Sciatic nerve (tissue), 2 donors: ENCODE data around the gene SAP30. TPM values are rescaled to one million over a fixed set of nuclear protein-coding genes. Genes with fewer than 3 reads are reported as not detected.

Source experiments
- ATAC-seq: fragments of 200-7000 bp; cut with Tn5 transposase; one replicate; pipeline ENCODE4 v1.9.1; 2020; ENCODE audit warnings: mild to moderate bottlenecking, moderate library complexity
- DNase-seq: peaks from one replicate; pipeline ENCODE4 v3.0.0-alpha.2; 2020; ENCODE audit warnings: low spot score
- intact Hi-C: fragments of 100-400 bp; cut with DNase I; formaldehyde crosslinking; loops from one replicate; pipeline ENCODE4 v1.14.2; 2022
- total RNA-seq: library from RNA; stranded (reverse); fragmentation: NEBNext Ultra II Directional; extraction: Animal tissue kit (Norgen Biotek cat#: 25700); gene quantifications from one replicate; pipeline ENCODE4 v1.2.1, GENCODE V29; 2021
- donor health status: DM: no; HTN: no; CAD: no.
- donor health status: DM: no; HTN: no; CAD: no.

Gene SAP30
- 15.4 TPM for total RNA-seq

- ATAC-seq, result peak; percentile 97
- intact Hi-C loops, result no loop called here
- DNase-seq, result peak; percentile 99
Observed at GRCh38 chr4:173370477-173371291, at the start of gene SAP30. TSS of gene SAP30 (plus strand) at chr4:173370954. CDS start at chr4:173371183, 229 bp downstream.

- DNase-seq (no peak), ATAC-seq (no peak)
- intact Hi-C loops, result no loop called here
Observed at GRCh38 chr4:173325007-173325736, 45.6 kb upstream of the SAP30 start.

- intact Hi-C loops, result no loop called here
- ATAC-seq (no peak), DNase-seq (no peak)
Observed at GRCh38 chr4:173328236-173328901, 42.4 kb upstream of the SAP30 start.

GRCh38 chr4:173330590-173330989 lies 40.2 kb upstream of the SAP30 start:
- ATAC-seq (no peak), DNase-seq (no peak)
- intact Hi-C loops, result no loop called here

DNA sequence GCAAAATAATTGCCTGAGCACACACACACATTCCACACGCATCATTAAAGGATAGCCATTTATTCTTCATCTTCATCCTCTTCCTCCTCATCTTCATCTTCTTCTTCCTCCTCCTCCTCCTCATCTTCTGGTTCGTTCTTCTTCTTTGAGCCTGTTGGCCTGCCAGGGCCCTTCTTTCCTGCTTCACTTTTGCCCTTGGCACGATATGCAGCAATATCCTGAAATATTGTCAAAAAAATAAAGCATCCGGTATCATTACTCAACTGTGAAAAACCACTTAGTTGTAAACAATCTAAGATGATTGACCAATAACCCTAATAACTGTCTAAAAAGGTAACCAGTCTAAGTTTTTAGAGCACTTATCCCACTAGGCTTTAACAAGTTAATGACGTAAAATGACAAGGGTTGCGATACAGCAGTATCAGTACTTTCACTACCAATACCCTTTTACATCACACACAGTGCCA lies 38.7 kb upstream of the SAP30 start:
- intact Hi-C loops, result no loop called here
- ATAC-seq, result no peak
- no peak for DNase-seq

DNA sequence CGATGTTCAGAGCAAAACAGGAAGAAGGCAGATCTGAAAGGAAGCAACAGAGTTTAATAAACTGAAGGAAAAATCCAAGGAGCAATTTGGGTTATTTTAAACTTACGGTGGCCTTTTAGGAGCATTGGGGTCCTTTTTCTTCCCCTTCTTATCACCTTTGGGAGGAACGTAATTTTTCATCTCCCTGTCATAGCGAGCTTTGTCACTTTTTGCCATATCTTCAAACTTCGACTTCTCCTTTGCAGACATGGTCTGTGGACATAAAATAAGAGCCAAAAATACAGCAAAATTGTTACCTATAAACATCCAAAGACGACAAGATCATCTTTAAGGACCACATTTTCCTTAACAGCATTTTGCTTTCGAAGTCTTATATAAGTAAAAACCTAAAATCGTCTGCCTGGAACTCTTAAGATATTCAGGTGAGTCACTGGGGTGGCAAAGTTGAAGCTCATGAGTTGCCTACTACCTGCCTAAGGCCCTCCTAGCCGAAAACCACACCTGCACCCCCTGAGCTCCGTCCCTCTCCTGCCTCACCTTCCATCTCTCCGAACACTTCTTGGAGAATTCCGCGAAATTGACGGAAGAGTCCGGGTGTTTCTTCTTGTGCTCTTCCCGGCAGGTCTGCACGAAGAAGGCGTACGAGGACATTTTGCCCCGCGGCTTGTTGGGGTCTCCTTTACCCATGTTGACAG lies 37.6 kb upstream of the SAP30 start:
- DNase-seq (no peak), ATAC-seq (no peak)
- intact Hi-C loops, result no loop called here

DNA sequence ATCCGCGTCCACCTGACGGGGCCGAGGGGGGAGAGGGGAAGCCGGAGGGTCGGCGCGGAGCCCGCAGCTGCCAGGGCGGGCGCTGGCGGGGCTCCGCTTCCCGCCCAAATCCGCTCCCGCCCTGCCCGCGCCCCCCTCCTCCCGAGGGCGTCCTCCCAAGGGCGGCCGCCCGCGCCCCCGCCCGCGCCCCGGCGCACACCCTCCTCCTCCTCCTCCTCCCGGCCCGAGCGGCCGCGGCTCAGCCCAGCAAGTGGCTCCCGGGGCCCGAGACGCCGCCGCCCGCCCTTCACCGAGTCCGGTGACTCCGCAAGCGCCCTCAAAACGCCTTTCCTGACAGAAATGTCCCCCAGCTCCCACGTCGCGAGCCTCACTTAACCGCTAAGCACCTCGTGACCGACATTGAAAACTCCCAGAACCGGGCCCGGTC lies 37.1 kb upstream of the SAP30 start:
- intact Hi-C loops, result no loop called here
- ATAC-seq (peak; percentile 52), DNase-seq (peak; percentile 83)

DNA sequence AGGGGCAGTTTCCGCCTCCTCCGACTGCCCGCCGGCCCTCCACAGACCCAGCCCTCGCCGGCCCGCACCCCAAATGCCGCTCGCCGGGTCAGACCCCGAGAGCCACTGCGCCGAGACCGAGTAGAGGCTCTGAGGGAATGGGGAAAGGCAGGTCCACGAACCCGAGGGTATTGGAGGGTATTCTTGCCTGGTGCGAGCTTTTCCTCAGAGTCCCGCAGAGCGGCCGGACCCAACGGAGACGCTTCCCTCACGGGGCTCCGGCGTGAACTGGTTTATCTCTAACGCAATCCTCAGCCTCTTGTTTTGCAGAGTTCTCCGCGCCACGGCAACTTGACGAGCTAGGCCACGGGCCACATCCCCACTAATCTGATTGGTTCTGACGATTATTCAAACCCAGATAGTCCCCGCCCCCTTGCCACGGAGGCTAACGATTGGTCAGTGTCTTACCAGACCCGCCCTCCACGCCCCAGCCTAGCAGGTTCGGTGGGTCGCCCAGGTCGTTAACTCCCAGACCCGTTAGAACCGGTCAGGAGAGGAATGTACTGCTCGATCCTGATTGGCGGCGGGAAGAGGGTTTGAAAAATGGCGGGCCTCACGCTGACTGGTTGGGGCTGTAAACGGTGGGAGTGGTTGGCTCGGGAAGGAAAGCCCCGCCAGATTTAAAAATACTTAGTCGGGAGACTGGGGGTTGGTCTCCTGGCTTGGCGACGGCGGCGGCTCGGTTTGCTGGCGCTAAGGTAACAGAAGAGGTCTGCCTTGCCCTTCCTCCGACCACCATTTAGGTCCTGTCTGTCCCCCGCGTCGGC lies 36.5 kb upstream of the SAP30 start, which contains the start of gene HMGB2:
Gene HMGB2 (minus strand): TSS at position 274 of the 806 bp plus-strand sequence. CDS start 709 bp downstream, outside the sequence.
- peak; percentile 100 for DNase-seq
- intact Hi-C loops, result no loop called here
- ATAC-seq, result peak; percentile 99

DNA sequence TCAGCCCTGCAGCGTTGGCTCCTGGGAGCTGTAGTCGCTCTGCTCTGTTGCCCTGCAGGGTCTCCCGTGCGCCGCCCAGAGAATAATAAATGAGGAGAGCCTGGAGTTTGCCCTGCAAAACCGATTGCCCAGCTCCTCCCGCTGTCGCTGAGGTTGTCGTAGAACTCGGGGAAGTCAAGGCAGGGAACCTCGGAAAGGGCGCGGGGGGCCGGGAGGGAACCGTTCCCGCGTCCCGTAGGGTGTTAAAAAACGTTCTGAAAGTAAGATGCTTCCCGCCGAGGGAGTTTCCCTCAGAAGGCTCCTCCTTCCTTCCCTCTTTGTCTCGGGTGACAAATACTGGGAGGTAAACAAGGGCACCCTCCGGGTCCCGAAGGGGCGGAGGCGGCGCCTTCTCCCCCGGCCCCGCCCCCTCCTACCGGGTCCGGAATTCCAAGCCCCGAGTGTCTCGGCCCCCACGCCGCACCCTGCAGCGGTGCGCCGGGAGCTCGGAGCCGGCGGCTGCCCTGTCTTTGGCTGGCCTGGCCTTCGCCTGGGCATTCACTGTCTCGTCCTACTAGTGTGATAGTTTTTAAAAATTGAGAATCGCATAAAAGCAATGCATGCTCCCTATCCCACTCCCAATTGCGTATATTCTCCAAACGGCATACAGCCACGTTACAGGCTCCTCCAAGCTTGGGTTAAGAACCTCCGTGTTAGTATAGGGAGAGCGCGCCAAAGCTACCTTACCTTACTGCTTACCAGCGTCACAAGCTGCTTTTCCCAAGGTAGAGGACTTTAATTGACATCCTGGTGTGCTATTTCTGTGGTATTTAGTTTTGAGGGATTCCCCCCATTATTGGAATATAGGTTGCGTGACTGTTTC lies 35.6 kb upstream of the SAP30 start:
- ATAC-seq (peak; percentile 48), DNase-seq (peak; percentile 73)
- intact Hi-C loops, result no loop called here

GRCh38 chr4:173337463-173337862 lies 33.3 kb upstream of the SAP30 start:
- intact Hi-C loops, result no loop called here
- DNase-seq (no peak), ATAC-seq (no peak)

GRCh38 chr4:173343832-173344397 lies 26.8 kb upstream of the SAP30 start:
- intact Hi-C loops, result no loop called here
- ATAC-seq (no peak), DNase-seq (no peak)

DNA sequence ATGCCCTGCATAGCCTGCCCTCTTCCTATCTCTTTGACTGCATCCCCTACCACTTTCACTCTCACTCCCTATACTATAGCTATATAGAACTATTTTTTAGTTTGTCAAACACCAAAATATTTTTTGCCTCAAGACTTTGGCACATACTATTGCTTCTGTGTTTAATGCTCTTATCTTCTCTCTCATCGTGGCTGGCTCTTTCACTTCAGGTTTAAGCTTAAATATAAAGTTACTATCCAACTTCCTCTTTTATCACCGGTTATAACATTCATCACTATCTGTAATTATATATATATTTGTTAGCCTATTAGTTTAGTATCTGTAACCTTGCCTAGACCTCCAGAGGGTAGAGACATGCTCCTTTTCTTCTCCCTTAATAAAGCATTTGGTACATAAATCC lies 25.1 kb upstream of the SAP30 start:
- ATAC-seq (no peak), DNase-seq (no peak)
- intact Hi-C loops, result no loop called here

DNA sequence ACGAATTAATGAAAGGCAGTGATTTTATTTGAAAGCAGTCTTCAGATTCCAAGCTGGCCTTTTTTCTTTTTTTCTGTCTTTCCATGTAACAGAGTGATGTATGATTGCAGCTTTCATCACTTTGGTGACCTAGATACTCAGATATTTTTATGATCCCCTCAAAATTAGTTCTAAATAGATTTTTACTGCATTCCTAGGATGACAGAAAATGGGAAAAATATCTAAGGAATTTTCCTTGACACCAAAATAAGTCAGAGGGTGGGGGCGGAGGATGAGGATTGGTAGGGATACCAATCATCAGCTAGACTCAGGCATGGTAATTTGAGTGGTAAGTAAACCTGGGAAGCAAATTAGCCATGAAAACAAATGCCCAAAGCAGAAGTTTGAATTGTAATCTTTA lies 24.7 kb upstream of the SAP30 start:
- intact Hi-C loops, result no loop called here
- ATAC-seq (no peak), DNase-seq (no peak)

- intact Hi-C loops, result no loop called here
Observed at GRCh38 chr4:173347467-173347866, 23.3 kb upstream of the SAP30 start.

DNA sequence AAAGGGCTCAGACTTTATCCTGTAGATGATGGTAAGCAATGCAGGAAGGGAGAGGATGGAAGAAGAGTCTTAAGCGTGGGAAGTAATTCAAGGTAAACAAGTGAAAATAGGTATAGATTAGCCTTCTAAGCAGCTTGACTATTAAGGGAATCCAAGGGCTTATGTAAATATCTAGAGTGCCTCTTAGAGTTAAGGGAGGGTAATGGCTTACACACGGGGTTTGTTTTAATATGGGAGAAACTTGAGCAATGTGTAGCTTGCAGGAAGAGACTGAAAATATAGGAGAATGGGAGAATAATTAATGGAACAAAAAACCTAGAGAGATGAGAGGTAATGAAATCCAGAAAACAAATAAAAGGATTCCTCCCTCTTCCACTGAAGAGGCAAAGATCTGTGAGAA lies 12.8 kb upstream of the SAP30 start:
- no peak for DNase-seq
- intact Hi-C loops, result no loop called here
- ATAC-seq, result no peak

More at GRCh38 chr4:173347467-173347866, 23.3 kb upstream of the SAP30 start:
- DNase-seq (no peak), ATAC-seq (no peak)

- ATAC-seq, result no peak
- intact Hi-C loops, result no loop called here
- DNase-seq, result no peak
Observed at GRCh38 chr4:173360587-173361221, 10.1 kb upstream of the SAP30 start.

DNA sequence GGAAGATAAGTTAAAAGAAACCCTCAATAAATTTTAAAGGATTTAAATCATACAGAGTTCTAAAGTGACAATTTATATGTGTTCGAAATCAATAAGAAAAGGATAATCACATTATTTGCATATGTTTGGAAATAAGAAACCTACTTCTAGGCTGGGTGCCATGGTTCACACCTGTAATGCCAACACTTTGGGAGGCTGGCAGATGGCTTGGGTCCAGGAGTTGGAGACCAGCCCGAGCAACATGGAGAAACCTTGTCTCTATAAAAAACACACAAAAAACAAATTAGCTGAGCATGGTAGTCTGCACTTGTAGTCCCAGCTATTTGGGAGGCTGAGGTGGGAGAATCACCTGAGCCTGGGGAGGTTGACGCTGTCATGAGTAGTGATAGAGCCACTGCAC lies 8.1 kb upstream of the SAP30 start:
- ATAC-seq (no peak), DNase-seq (no peak)
- intact Hi-C loops, result no loop called here
